Measurements from ENCODE around the gene S100G.

GRCh38 chrX:16654093-16654492, 4.1 kb downstream of the S100G start:
- TF ChIP-seq POLR2AphosphoS2 (conservative IDR thresholded peaks at IDR 0.05; ENCODE audit: low read length) (no peak), KDM1A (IDR thresholded peaks at IDR 0.05; ENCODE audit: low read depth) (no peak), MYC (IDR thresholded peaks at IDR 0.05; ENCODE audit: borderline replicate concordance, low read length) (no peak), RFX5 (IDR thresholded peaks at IDR 0.05) (no peak), MAX (IDR thresholded peaks at IDR 0.05) (no peak), POLR2A (IDR thresholded peaks at IDR 0.05; ENCODE audit: low read length) (no peak), EP300 (IDR thresholded peaks at IDR 0.05) (no peak), PHF8 (IDR thresholded peaks at IDR 0.05; ENCODE audit: borderline replicate concordance, low read depth) (no peak), JUN (IDR thresholded peaks at IDR 0.05) (no peak), RAD21 (conservative IDR thresholded peaks at IDR 0.05 in 1 of 2, IDR thresholded peaks at IDR 0.05 in 1 of 2) (no peak), JUNB (IDR thresholded peaks at IDR 0.05) (no peak)
- TF ChIP-seq, protein P1, sequence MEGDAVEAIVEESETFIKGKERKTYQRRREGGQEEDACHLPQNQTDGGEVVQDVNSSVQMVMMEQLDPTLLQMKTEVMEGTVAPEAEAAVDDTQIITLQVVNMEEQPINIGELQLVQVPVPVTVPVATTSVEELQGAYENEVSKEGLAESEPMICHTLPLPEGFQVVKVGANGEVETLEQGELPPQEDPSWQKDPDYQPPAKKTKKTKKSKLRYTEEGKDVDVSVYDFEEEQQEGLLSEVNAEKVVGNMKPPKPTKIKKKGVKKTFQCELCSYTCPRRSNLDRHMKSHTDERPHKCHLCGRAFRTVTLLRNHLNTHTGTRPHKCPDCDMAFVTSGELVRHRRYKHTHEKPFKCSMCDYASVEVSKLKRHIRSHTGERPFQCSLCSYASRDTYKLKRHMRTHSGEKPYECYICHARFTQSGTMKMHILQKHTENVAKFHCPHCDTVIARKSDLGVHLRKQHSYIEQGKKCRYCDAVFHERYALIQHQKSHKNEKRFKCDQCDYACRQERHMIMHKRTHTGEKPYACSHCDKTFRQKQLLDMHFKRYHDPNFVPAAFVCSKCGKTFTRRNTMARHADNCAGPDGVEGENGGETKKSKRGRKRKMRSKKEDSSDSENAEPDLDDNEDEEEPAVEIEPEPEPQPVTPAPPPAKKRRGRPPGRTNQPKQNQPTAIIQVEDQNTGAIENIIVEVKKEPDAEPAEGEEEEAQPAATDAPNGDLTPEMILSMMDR (IDR thresholded peaks at IDR 0.05) = no peak
- TF ChIP-seq, protein P2, sequence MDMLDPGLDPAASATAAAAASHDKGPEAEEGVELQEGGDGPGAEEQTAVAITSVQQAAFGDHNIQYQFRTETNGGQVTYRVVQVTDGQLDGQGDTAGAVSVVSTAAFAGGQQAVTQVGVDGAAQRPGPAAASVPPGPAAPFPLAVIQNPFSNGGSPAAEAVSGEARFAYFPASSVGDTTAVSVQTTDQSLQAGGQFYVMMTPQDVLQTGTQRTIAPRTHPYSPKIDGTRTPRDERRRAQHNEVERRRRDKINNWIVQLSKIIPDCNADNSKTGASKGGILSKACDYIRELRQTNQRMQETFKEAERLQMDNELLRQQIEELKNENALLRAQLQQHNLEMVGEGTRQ (IDR thresholded peaks at IDR 0.05) = no peak
